ENCODE data around the gene WDR43. TPM values are rescaled to one million over a fixed set of nuclear protein-coding genes. Genes with fewer than 3 reads are reported as not detected.

Gene WDR43
- polyA plus RNA-seq, 1 of the 3 experiments (the other 2 are of a cell fraction), result 35.1 TPM

DNA sequence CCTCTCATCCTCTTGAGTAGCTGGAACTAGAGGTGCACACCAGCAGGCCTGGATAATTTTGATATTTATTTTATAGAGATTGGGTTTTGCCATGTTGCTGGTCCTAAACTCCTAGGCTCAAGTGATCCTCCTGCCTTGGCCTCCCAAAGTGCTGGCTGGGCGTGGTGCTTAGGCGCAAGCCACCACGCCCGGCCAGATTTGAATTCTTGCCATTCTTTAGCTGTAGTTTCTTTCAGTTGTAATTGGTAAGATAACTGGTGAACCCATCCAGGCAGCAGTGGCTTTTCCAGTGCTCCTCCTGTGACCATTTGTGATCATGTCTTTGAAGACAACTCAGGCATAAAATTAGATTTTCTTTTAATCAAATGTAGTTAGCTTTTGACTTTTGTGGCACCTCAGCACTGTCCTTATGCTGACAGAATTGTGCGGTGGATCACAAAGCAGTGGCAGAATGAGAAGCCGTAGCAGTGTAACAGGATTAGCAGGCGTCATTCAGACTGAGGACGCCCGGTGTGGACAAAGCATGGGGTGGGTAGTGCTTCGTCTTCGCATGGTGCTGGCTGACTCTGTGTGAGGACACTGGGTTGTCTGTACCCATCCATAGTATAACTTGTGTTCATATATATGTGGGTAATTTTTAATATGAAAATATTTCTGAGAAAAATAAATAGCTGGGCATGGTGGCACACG lies 56.6 kb downstream of the WDR43 start:
- no peak overlapping the region for H3K27ac ChIP-seq (ENCODE audit: low read depth in 2 of 2, low read length in 1 of 2)
- peaks cover 20% of the 10 kb centered on the region for H3F3A ChIP-seq (replicated peaks; ENCODE audit: insufficient read depth)
- CTCF ChIA-PET, result interaction anchor here (0.8 to 2.3 kb wide), 7 partner anchors 8 to 384 kb away, joined by 3 to 12 read pairs (median 4); no protein-coding TSS in a partner anchor
- no peak overlapping the region for H2AFZ ChIP-seq (ENCODE audit: low read depth)
- H3K9me2 ChIP-seq, result no peaks in the 10 kb centered on the region
- POLR2A ChIA-PET, result interaction anchor here (0.6 kb wide), 1 partner anchor 35 kb away, joined by 3 read pairs; no protein-coding TSS in a partner anchor
- no peak overlapping the region for H3K4me3 ChIP-seq (ENCODE audit: low read depth in 2 of 2, low read length in 1 of 2)
- H3K9me3 ChIP-seq, result no peaks in the 10 kb centered on the region
- no peaks in the 10 kb centered on the region for H4K20me1 ChIP-seq (ENCODE audit: insufficient read depth)
- H3K4me1 ChIP-seq (ENCODE audit: control insufficient read depth in 1 of 2, insufficient read depth in 2 of 2, low read depth in 1 of 2, low read length in 1 of 2), result peaks cover 0 to 7% of the 10 kb centered on the region in 2 experiments; a peak in 2 of 4 replicates
- DNase-seq, result no peak
- TF ChIP-seq FOXJ3 (CRISPR knock-in tag; IDR thresholded peaks at IDR 0.05) (no peak), RFX5 (IDR thresholded peaks at IDR 0.05; ENCODE audit: low read length) (no peak), RAD21 (IDR thresholded peaks at IDR 0.05; ENCODE audit: low read length) (no peak), JUND (IDR thresholded peaks at IDR 0.05) (no peak), NRF1 (IDR thresholded peaks at IDR 0.05; ENCODE audit: low read depth, low read length) (no peak)
- no peaks in the 10 kb centered on the region for H3K27me3 ChIP-seq (ENCODE audit: insufficient read depth)
- WGBS (ENCODE audit: low lambda C conversion rate), result 96% methylated on average over 12 of the region's 12 CpGs
- H3K9ac ChIP-seq, result no peak overlapping the region
- H3K4me2 ChIP-seq, result no peak overlapping the region
- peaks cover 31 to 36% of the 10 kb centered on the region in 2 experiments for H3K36me3 ChIP-seq (replicated peaks in 1 of 2; ENCODE audit: control insufficient read depth in 1 of 2, insufficient read depth in 2 of 2, low read length in 1 of 2)
- H3K79me2 ChIP-seq (ENCODE audit: insufficient read depth), result no peaks in the 10 kb centered on the region

DNA sequence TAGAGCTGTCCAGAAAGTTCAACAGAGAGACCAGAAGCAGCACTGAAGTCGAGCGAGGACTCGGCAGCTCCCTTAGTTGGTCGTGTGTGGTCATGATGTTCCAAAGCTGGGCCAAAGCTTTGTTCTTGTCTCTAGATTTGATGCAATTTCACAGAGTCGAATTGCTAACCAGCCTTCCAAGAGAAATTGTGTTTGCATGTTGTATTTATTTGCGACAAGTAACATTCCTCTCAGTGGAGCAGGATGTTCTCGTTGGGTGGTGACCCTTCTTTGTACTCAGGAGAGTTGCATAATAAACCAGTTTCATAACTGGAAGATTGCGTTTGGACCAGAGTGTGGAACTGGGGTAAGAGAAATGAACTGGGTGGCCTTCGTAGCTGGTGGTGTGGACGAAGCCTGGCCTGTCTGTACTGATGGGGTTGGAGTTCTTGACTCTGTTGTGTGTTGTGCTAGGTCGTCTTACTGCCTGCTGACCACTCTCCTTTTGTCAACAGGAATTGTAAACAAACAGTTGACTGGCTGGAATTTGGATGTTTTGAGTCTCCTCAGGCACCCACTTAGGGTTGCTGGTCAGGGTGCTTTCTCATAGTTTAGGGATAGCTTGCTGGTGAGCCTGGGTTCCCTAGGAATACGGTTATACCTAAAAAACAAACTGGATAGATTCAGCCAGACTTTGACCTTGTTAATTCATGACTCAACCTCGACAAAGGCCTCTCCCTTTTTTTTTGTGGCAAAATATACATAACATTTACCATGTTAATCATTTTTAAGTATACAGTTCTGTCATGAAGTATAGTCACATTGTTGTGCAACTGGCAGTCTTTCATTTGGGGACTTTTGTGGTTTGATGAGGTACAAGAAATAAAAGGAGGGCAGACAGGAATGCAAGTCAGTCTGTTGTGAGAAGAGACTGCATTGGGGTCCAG lies 57.7 kb downstream of the WDR43 start:
- no peak overlapping the region for H3K4me2 ChIP-seq
- TF ChIP-seq FOXJ3 (CRISPR knock-in tag; IDR thresholded peaks at IDR 0.05), result no peak
- TF ChIP-seq TAF1 (IDR thresholded peaks at IDR 0.05; ENCODE audit: borderline replicate concordance, low read depth, low read length), result no peak
- no peak for TF ChIP-seq RFX5 (IDR thresholded peaks at IDR 0.05; ENCODE audit: low read length)
- TF ChIP-seq GABPA (IDR thresholded peaks at IDR 0.05; ENCODE audit: low read depth), result no peak
- TF ChIP-seq TEAD4 (IDR thresholded peaks at IDR 0.05; ENCODE audit: borderline replicate concordance, insufficient read depth), result no peak
- no peak for TF ChIP-seq YY1 (IDR thresholded peaks at IDR 0.05; ENCODE audit: low read depth)
- TF ChIP-seq, protein P1, sequence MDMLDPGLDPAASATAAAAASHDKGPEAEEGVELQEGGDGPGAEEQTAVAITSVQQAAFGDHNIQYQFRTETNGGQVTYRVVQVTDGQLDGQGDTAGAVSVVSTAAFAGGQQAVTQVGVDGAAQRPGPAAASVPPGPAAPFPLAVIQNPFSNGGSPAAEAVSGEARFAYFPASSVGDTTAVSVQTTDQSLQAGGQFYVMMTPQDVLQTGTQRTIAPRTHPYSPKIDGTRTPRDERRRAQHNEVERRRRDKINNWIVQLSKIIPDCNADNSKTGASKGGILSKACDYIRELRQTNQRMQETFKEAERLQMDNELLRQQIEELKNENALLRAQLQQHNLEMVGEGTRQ (IDR thresholded peaks at IDR 0.05; ENCODE audit: borderline replicate concordance, low read depth, low read length), result no peak
- TF ChIP-seq, protein P2, sequence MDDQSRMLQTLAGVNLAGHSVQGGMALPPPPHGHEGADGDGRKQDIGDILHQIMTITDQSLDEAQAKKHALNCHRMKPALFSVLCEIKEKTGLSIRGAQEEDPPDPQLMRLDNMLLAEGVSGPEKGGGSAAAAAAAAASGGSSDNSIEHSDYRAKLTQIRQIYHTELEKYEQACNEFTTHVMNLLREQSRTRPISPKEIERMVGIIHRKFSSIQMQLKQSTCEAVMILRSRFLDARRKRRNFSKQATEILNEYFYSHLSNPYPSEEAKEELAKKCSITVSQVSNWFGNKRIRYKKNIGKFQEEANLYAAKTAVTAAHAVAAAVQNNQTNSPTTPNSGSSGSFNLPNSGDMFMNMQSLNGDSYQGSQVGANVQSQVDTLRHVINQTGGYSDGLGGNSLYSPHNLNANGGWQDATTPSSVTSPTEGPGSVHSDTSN (IDR thresholded peaks at IDR 0.05), result no peak
- no peak for TF ChIP-seq RCOR1 (IDR thresholded peaks at IDR 0.05; ENCODE audit: low read length)
- TF ChIP-seq SMC3 (IDR thresholded peaks at IDR 0.05; ENCODE audit: low read depth, low read length), result no peak
- no peaks in the 10 kb centered on the region for H4K20me1 ChIP-seq (ENCODE audit: insufficient read depth)
- H3F3A ChIP-seq (replicated peaks; ENCODE audit: insufficient read depth), result peaks cover 15% of the 10 kb centered on the region
- no peak overlapping the region for H2AFZ ChIP-seq (ENCODE audit: low read depth)
- ChIA-PET CTCF (interaction anchor here (0.7 to 2.3 kb wide), 9 partner anchors 10 to 505 kb away, joined by 3 to 12 read pairs (median 3); no protein-coding TSS in a partner anchor), POLR2A (no interaction called here)
- DNase-seq, result no peak
- no peaks in the 10 kb centered on the region for H3K9me2 ChIP-seq
- no peaks in the 10 kb centered on the region for H3K79me2 ChIP-seq (ENCODE audit: insufficient read depth)
- H3K27ac ChIP-seq (ENCODE audit: low read depth in 2 of 2, low read length in 1 of 2), result no peak overlapping the region
- H3K9me3 ChIP-seq, result no peaks in the 10 kb centered on the region
- peaks cover 22 to 25% of the 10 kb centered on the region in 2 experiments for H3K36me3 ChIP-seq (replicated peaks in 1 of 2; ENCODE audit: control insufficient read depth in 1 of 2, insufficient read depth in 2 of 2, low read length in 1 of 2)
- no peak overlapping the region for H3K9ac ChIP-seq
- no peaks in the 10 kb centered on the region for H3K27me3 ChIP-seq (ENCODE audit: insufficient read depth)
- no peak overlapping the region for H3K4me3 ChIP-seq (ENCODE audit: low read depth in 2 of 2, low read length in 1 of 2)
- 79% methylated on average over 13 of the region's 13 CpGs for WGBS (ENCODE audit: low lambda C conversion rate)
- H3K4me1 ChIP-seq (ENCODE audit: control insufficient read depth in 1 of 2, insufficient read depth in 2 of 2, low read depth in 1 of 2, low read length in 1 of 2), result peaks cover 0 to 9% of the 10 kb centered on the region in 2 experiments; a peak in 2 of 4 replicates
